Neural cell (in vitro differentiated cells): ENCODE data around the gene FDPS. TPM values are rescaled to one million over a fixed set of nuclear protein-coding genes. Genes with fewer than 3 reads are reported as not detected.

Experiments
- H2AFZ ChIP-seq: fragments of 200-600, 300-800 bp; sonication (generic), shearing (Covaris generic); 2 replicates; pipeline ENCODE4 v1.6.0; 2014; ENCODE audit warnings: low read depth, mild to moderate bottlenecking, antibody characterized with exemption, low read length, moderate library complexity
- H3F3A ChIP-seq: fragments of 200-600 bp; shearing (Covaris generic); 2 replicates; pipeline ENCODE4 v1.6.1; 2016; ENCODE audit warnings: mild to moderate bottlenecking, moderate library complexity, mixed read lengths, antibody characterized with exemption, low read length; ENCODE audit not compliant: insufficient read depth, poor library complexity, severe bottlenecking
- H3K27ac ChIP-seq: fragments of 200-600, 300-800 bp; sonication (generic), shearing (Covaris generic); 2 replicates; pipeline ENCODE4 v1.5.1; 2014; ENCODE audit warnings: mild to moderate bottlenecking, low read length, moderate library complexity
- H3K27me3 ChIP-seq: fragments of 300-800, 200-600 bp; sonication (generic), shearing (Covaris generic); 2 replicates; pipeline ENCODE4 v1.6.0; 2014; ENCODE audit warnings: mild to moderate bottlenecking, low read depth, low read length, moderate library complexity; ENCODE audit not compliant: insufficient read depth
- H3K36me3 ChIP-seq: fragments of 300-800, 200-600 bp; sonication (generic), shearing (Covaris generic); 2 replicates; pipeline ENCODE4 v1.5.1; 2014; ENCODE audit warnings: mild to moderate bottlenecking, antibody characterized with exemption, low read length, moderate library complexity; ENCODE audit not compliant: insufficient read depth
- H3K4me2 ChIP-seq: fragments of 300-800, 200-600 bp; sonication (generic), shearing (Covaris generic); 2 replicates; pipeline ENCODE4 v1.6.0; 2014; ENCODE audit warnings: mild to moderate bottlenecking, low read length
- H3K4me3 ChIP-seq: fragments of 300-800, 200-600 bp; sonication (generic), shearing (Covaris generic); 2 replicates; pipeline ENCODE4 v1.5.1; 2014; ENCODE audit warnings: mild to moderate bottlenecking, low read length, moderate library complexity
- H3K79me2 ChIP-seq: fragments of 200-600 bp; shearing (Covaris generic); replicated peaks from 2 replicates; pipeline ENCODE4 v1.6.0; 2014; ENCODE audit warnings: mild to moderate bottlenecking, low read length, moderate library complexity; ENCODE audit not compliant: insufficient read depth
- H3K9ac ChIP-seq: fragments of 300-800, 200-600 bp; sonication (generic), shearing (Covaris generic); 2 replicates; pipeline ENCODE4 v1.6.1; 2016; ENCODE audit warnings: mild to moderate bottlenecking, low read length, mixed read lengths
- H3K9me2 ChIP-seq: fragments of 200-600 bp; shearing (Covaris generic); 2 replicates; pipeline ENCODE4 v1.6.1; 2016; ENCODE audit warnings: mild to moderate bottlenecking, low read length, mixed read lengths; ENCODE audit not compliant: insufficient read depth
- H3K9me3 ChIP-seq: fragments of 200-600, 300-800 bp; sonication (generic), shearing (Covaris generic); 2 replicates; pipeline ENCODE4 v1.6.1; 2016; ENCODE audit warnings: mild to moderate bottlenecking, mixed run types, low read length, moderate library complexity, mixed read lengths
- H4K20me1 ChIP-seq: fragments of 200-600 bp; shearing (Covaris generic); 2 replicates; pipeline ENCODE4 v1.6.1; 2016; ENCODE audit warnings: mild to moderate bottlenecking, mixed run types; ENCODE audit not compliant: insufficient read depth
- EP300 ChIP-seq: fragments of 450-650 bp; conservative IDR thresholded peaks from 2 replicates; pipeline ENCODE4 v1.6.1; 2014; ENCODE audit warnings: antibody characterized with exemption, mild to moderate bottlenecking, moderate library complexity; ENCODE audit not compliant: poor library complexity, severe bottlenecking
- EZH2 ChIP-seq: fragments of 200-600, 300-800 bp; shearing (Covaris generic), sonication (generic); IDR thresholded peaks from 2 replicates; pipeline ENCODE4 v1.6.1; 2014; ENCODE audit warnings: antibody characterized with exemption, low read length, borderline replicate concordance, mild to moderate bottlenecking; ENCODE audit not compliant: insufficient read depth, poor library complexity, severe bottlenecking
- MXI1 ChIP-seq: fragments of 450-650 bp; conservative IDR thresholded peaks from 2 replicates; pipeline ENCODE4 v1.6.1; 2014; ENCODE audit warnings: antibody characterized with exemption, mild to moderate bottlenecking; ENCODE audit not compliant: poor library complexity, severe bottlenecking
- POLR2AphosphoS5 ChIP-seq: IDR thresholded peaks from 2 replicates; pipeline ENCODE4 v1.6.1; 2012
- RAD21 ChIP-seq: fragments of 450-650 bp; conservative IDR thresholded peaks from 2 replicates; pipeline ENCODE4 v1.6.1; 2014; ENCODE audit warnings: antibody characterized with exemption, mild to moderate bottlenecking, moderate library complexity
- REST ChIP-seq: IDR thresholded peaks from 2 replicates; pipeline ENCODE4 v1.6.1; 2012; ENCODE audit warnings: borderline replicate concordance
- SMC3 ChIP-seq: fragments of 450-650 bp; conservative IDR thresholded peaks from 2 replicates; pipeline ENCODE4 v1.6.1; 2014; ENCODE audit warnings: antibody characterized with exemption, mild to moderate bottlenecking, moderate library complexity; ENCODE audit not compliant: poor library complexity
- TAF1 ChIP-seq: IDR thresholded peaks from 2 replicates; pipeline ENCODE4 v1.6.1; 2012; ENCODE audit warnings: low read depth
- polyA plus RNA-seq: library from polyadenylated mRNA; depleted of rRNA; stranded (reverse); fragments of >200 nt; gene quantifications from 2 replicates; pipeline ENCODE4 v1.2.3, GENCODE V29; 2014
- TF ChIP-seq, protein P1 (sequence below): fragments of 450-650 bp; IDR thresholded peaks from 2 replicates; pipeline ENCODE4 v1.5.1; 2014; ENCODE audit warnings: antibody characterized with exemption, mild to moderate bottlenecking, moderate library complexity; ENCODE audit not compliant: poor library complexity, severe bottlenecking

The FDPS gene
- polyA plus RNA-seq, 1 donor from 2014 or later: 235 TPM

DNA sequence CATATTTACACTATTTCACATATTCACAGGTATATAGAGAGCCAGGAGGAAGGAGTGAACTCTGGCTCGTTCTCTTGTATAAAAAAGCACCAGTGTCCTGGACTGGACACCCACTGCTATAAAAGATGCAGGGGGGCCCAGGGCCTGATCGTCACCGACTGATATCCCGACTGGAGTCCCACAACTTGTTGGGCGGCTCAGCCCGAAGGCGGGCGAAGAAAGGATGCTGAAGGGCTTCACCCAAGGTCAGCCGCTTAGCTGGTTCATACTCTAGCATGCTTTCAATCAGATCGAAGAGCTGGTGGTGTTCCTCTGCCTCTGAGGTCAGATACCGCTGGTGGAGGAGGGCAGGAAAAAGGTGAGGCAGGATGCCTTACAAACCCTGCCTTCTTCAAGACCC, 45.6 kb upstream of the FDPS start:
- no peak overlapping the region for H3K4me2 ChIP-seq

DNA sequence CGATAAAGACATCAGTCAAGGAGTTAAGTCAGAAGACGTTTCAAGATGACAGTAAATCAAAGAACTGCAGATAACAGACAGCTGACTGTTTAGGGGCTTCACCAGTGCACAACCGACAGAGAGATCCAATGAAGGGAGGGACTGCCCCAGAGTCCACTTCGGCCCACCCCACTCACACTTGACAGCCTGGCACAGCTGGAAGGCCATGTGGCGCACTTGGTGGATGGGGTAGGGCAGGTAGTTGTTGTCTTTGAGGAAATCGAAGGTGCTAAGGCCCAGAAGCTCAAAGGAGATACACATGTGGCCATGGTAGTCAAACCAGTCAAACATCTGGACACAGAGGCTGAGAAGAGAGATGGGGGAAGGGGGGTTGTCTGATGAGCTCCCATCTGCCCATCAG, 42.1 kb upstream of the FDPS start:
- no peak overlapping the region for H3K27ac ChIP-seq

More for the DNA sequence above, 45.6 kb upstream of the FDPS start:
- Histone ChIP-seq H3F3A (peaks cover 4% of the 10 kb centered on the region), H3K4me3 (no peak overlapping the region), H3K9ac (no peak overlapping the region), H3K36me3 (no peaks in the 10 kb centered on the region), H3K27ac (no peak overlapping the region), H3K79me2 (peaks cover 16% of the 10 kb centered on the region), H3K9me3 (no peaks in the 10 kb centered on the region), H3K27me3 (no peaks in the 10 kb centered on the region), H2AFZ (no peak overlapping the region), H3K9me2 (no peaks in the 10 kb centered on the region), H4K20me1 (no peaks in the 10 kb centered on the region)
- TF ChIP-seq POLR2AphosphoS5 (no peak), RAD21 (no peak), EP300 (no peak), EZH2 (no peak), SMC3 (no peak)

More for the DNA sequence above, 42.1 kb upstream of the FDPS start:
- no peak overlapping the region for H3K9ac ChIP-seq
- TF ChIP-seq REST (no peak), EP300 (no peak), TAF1 (no peak), MXI1 (no peak), EZH2 (no peak), SMC3 (no peak), POLR2AphosphoS5 (no peak), RAD21 (no peak)
- TF ChIP-seq, protein P1, sequence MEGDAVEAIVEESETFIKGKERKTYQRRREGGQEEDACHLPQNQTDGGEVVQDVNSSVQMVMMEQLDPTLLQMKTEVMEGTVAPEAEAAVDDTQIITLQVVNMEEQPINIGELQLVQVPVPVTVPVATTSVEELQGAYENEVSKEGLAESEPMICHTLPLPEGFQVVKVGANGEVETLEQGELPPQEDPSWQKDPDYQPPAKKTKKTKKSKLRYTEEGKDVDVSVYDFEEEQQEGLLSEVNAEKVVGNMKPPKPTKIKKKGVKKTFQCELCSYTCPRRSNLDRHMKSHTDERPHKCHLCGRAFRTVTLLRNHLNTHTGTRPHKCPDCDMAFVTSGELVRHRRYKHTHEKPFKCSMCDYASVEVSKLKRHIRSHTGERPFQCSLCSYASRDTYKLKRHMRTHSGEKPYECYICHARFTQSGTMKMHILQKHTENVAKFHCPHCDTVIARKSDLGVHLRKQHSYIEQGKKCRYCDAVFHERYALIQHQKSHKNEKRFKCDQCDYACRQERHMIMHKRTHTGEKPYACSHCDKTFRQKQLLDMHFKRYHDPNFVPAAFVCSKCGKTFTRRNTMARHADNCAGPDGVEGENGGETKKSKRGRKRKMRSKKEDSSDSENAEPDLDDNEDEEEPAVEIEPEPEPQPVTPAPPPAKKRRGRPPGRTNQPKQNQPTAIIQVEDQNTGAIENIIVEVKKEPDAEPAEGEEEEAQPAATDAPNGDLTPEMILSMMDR: no peak
- peaks cover under 1% of the 10 kb centered on the region for H4K20me1 ChIP-seq
- no peaks in the 10 kb centered on the region for H3K9me3 ChIP-seq
- H3K9me2 ChIP-seq: no peaks in the 10 kb centered on the region
- H2AFZ ChIP-seq: no peak overlapping the region
- H3F3A ChIP-seq: peaks cover 4% of the 10 kb centered on the region
- no peak overlapping the region for H3K4me3 ChIP-seq
- no peaks in the 10 kb centered on the region for H3K27me3 ChIP-seq
- no peaks in the 10 kb centered on the region for H3K36me3 ChIP-seq
- peaks cover 10% of the 10 kb centered on the region for H3K79me2 ChIP-seq
- H3K4me2 ChIP-seq: no peak overlapping the region
